B cell (primary cell): Measurements from ENCODE around the gene KIF14. TPM values are rescaled to one million over a fixed set of nuclear protein-coding genes. Genes with fewer than 3 reads are reported as not detected.

Source experiments
- ATAC-seq: fragments of 200-7000 bp; cut with Tn5 transposase; one replicate; pipeline ENCODE4 v1.10.0; 2021; ENCODE audit warnings: low read depth, mild to moderate bottlenecking, moderate number of reproducible peaks, moderate library complexity
- CTCF ChIA-PET: fragments of 350-600 bp; sonication (Branson Sonifier 250); formaldehyde crosslinking; loops from one replicate; lab custom pipeline; 2021; ENCODE audit warnings: antibody characterized with exemption, inconsistent platforms; lab: Charles Lee
- POLR2A ChIA-PET: fragments of 350-600 bp; sonication (Branson Sonifier 250); formaldehyde crosslinking; loops from one replicate; lab custom pipeline; 2021; ENCODE audit warnings: antibody characterized with exemption; lab: Charles Lee
- DNase-seq: peaks from one replicate; pipeline ENCODE4 v3.0.0; 2013
- H2AFZ ChIP-seq: 2 replicates; pipeline ENCODE4 v1.6.1; 2012; ENCODE audit warnings: mild to moderate bottlenecking, low read depth, low read length; ENCODE audit not compliant: insufficient read depth, poor library complexity, severe bottlenecking
- H3K27ac ChIP-seq, 2 donors: 1 replicate in 1 of 2; 2 replicates in 1 of 2; pipeline ENCODE4 v1.5.1; 2012 to 2013; ENCODE audit warnings: low read length in 2 of 2, mild to moderate bottlenecking in 2 of 2, moderate library complexity in 1 of 2
- H3K27me3 ChIP-seq, 4 experiments: fragments of 200-600 bp in 1 of 4; sonication (generic) in 1 of 4; replicated peaks in 1 of 4; 1 replicate in 2 of 4; 2 replicates in 2 of 4; pipeline versions ENCODE4 v1.6.1 to v1.7.0; 2013 to 2016; ENCODE audit warnings: low read length in 3 of 4, mild to moderate bottlenecking in 2 of 4, mixed read lengths in 1 of 4, moderate library complexity in 1 of 4; ENCODE audit not compliant: insufficient read depth in 4 of 4, control insufficient read depth in 3 of 4; ENCODE audit errors: control extremely low read depth in 1 of 4
- H3K36me3 ChIP-seq, 2 experiments: replicated peaks in 1 of 2; 1 replicate in 1 of 2; 2 replicates in 1 of 2; pipeline versions ENCODE4 v1.6.1 to v1.7.1; 2013; ENCODE audit warnings: low read length in 1 of 2; ENCODE audit not compliant: insufficient read depth in 2 of 2, control insufficient read depth in 1 of 2; ENCODE audit errors: control extremely low read depth in 1 of 2, extremely low read depth in 1 of 2
- H3K4me1 ChIP-seq, 2 donors: fragments of 200-600 bp in 1 of 2; sonication (generic) in 1 of 2; 1 replicate in 1 of 2; 2 replicates in 1 of 2; pipeline versions ENCODE4 v1.5.1 to v1.6.1; 2013 to 2017; ENCODE audit warnings: low read length in 2 of 2; ENCODE audit not compliant: control insufficient read depth in 2 of 2, insufficient read depth in 2 of 2
- H3K4me2 ChIP-seq: replicated peaks from 2 replicates; pipeline ENCODE3; 2012; ENCODE audit warnings: mild to moderate bottlenecking, low read depth, low read length; ENCODE audit not compliant: poor library complexity, severe bottlenecking
- H3K4me3 ChIP-seq, 5 experiments: fragments of 200-600 bp in 1 of 5; sonication (generic) in 1 of 5; 1 replicate in 3 of 5; 2 replicates in 2 of 5; pipeline versions ENCODE4 v1.5.1 to v1.7.0; 2011 to 2016; ENCODE audit warnings: low read length in 4 of 5, mild to moderate bottlenecking in 4 of 5, low read depth in 2 of 5, control low read depth in 1 of 5, moderate library complexity in 1 of 5; ENCODE audit not compliant: insufficient read depth in 1 of 5; ENCODE audit errors: control extremely low read depth in 1 of 5, extremely low read depth in 1 of 5
- H3K79me2 ChIP-seq: fragments of 200-600 bp; sonication (generic); one replicate; pipeline ENCODE4 v1.6.0; 2016; ENCODE audit warnings: low read length; ENCODE audit not compliant: control insufficient read depth, insufficient read depth
- H3K9ac ChIP-seq: fragments of 200-600 bp; sonication (generic); 2 replicates; pipeline ENCODE4 v1.6.1; 2017; ENCODE audit warnings: mild to moderate bottlenecking, low read length, moderate library complexity
- H3K9me3 ChIP-seq, 3 donors: one replicate each; pipeline versions ENCODE4 v1.6.1 to v1.7.1; 2013; ENCODE audit warnings: low read length in 2 of 3; ENCODE audit not compliant: control insufficient read depth in 2 of 3, insufficient read depth in 1 of 3; ENCODE audit errors: control extremely low read depth in 1 of 3
- H4K20me1 ChIP-seq: 2 replicates; pipeline ENCODE4 v1.6.0; 2012; ENCODE audit warnings: mild to moderate bottlenecking, low read length; ENCODE audit not compliant: insufficient read depth, control insufficient read depth, poor library complexity, severe bottlenecking
- H3K27ac Mint-ChIP-seq: one replicate; pipeline ENCODE4 v1.8.0; 2021; ENCODE audit warnings: mixed read lengths
- H3K27me3 Mint-ChIP-seq: one replicate; pipeline ENCODE4 v1.8.0; 2021; ENCODE audit warnings: mixed read lengths
- H3K4me1 Mint-ChIP-seq: one replicate; pipeline ENCODE4 v1.8.0; 2021; ENCODE audit warnings: mixed read lengths
- H3K4me3 Mint-ChIP-seq: one replicate; pipeline ENCODE4 v1.8.0; 2021; ENCODE audit warnings: mixed read lengths
- H3K9me3 Mint-ChIP-seq: one replicate; pipeline ENCODE4 v1.8.0; 2022; ENCODE audit warnings: mixed read lengths; ENCODE audit not compliant: insufficient read depth
- CTCF ChIP-seq: fragments of 200-600 bp; IDR thresholded peaks from one replicate; pipeline ENCODE4 v1.8.0; 2022; ENCODE audit warnings: antibody characterized with exemption, mild to moderate bottlenecking
- EZH2 ChIP-seq: IDR thresholded peaks from 2 replicates; pipeline ENCODE4 v1.6.1; 2012; ENCODE audit warnings: borderline replicate concordance, low read depth, mild to moderate bottlenecking, moderate library complexity, low read length; ENCODE audit not compliant: insufficient read depth, poor library complexity, severe bottlenecking
- WGBS: methylation state at CpG from one replicate; pipeline ENCODE4 v1.1.5; 2013; ENCODE audit warnings: missing lambda C conversion rate; ENCODE audit not compliant: insufficient coverage; 5-methylcytosine and 5-hydroxymethylcytosine counted together
- intact Hi-C: fragments of 100-400 bp; cut with micrococcal nuclease; formaldehyde crosslinking; loops from one replicate; pipeline ENCODE4 v1.10.0; 2022
- polyA plus RNA-seq: library from polyadenylated mRNA; depleted of rRNA; stranded (reverse); fragments of >200 nt; gene quantifications from 2 replicates; pipeline ENCODE4 v1.2.3, GENCODE V29; 2012
- total RNA-seq, 2 donors: library from RNA; stranded (reverse); fragments of 120-200 nt in 1 of 2; gene quantifications; 1 replicate in 1 of 2; 2 replicates in 1 of 2; pipeline versions ENCODE4 v1.2.3 to v1.2.4, GENCODE V29; 2013 to 2022

KIF14 gene
- total and polyA plus RNA-seq, 2 donors (not counting 1 experiment from before 2014, with no cell fraction given), result 0.01 to 0.15 TPM

GRCh38 chr1:200626853-200627534 lies 6.4 kb upstream of the KIF14 start:
- H3K4me3 Mint-ChIP-seq, result no peak overlapping the region
- TF ChIP-seq CTCF, result no peak
- no peak for TF ChIP-seq EZH2
- Histone ChIP-seq H2AFZ (no peak overlapping the region), H3K27ac (no peak overlapping the region), H3K36me3 (no peaks in the 10 kb centered on the region), H3K9me3 (no peaks in the 10 kb centered on the region), H3K27me3 (no peaks in the 10 kb centered on the region), H3K4me2 (peak overlapping the region; percentile 57), H3K79me2 (no peaks in the 10 kb centered on the region), H3K9ac (no peak overlapping the region), H3K4me1 (peaks cover 24 to 26% of the 10 kb centered on the region in 2 donors), H4K20me1 (peaks cover 4% of the 10 kb centered on the region), H3K4me3 (no peak overlapping the region)
- ChIA-PET POLR2A (no interaction called here), CTCF (interaction anchor here (1.0 to 2.1 kb wide), 2 partner anchors 176 to 416 kb away, joined by 3 to 23 read pairs; no protein-coding TSS in a partner anchor)
- intact Hi-C loops, result no loop called here
- DNase-seq (no peak), ATAC-seq (no peak)
- WGBS, result 56% methylated on average over 1 of the region's 5 CpGs
- H3K4me1 Mint-ChIP-seq, result peaks cover 21% of the 10 kb centered on the region
- no peak overlapping the region for H3K27ac Mint-ChIP-seq
- no peaks in the 10 kb centered on the region for H3K9me3 Mint-ChIP-seq
- no peaks in the 10 kb centered on the region for H3K27me3 Mint-ChIP-seq

GRCh38 chr1:200625381-200625824 lies 4.9 kb upstream of the KIF14 start:
- Histone ChIP-seq H3K4me1 (peaks cover 24 to 35% of the 10 kb centered on the region in 2 donors), H3K9ac (no peak overlapping the region), H3K27ac (no peak overlapping the region), H3K9me3 (no peaks in the 10 kb centered on the region), H3K36me3 (no peaks in the 10 kb centered on the region), H3K4me2 (no peak overlapping the region), H4K20me1 (peaks cover 4% of the 10 kb centered on the region), H2AFZ (no peak overlapping the region), H3K79me2 (no peaks in the 10 kb centered on the region), H3K27me3 (no peaks in the 10 kb centered on the region), H3K4me3 (no peak overlapping the region)
- TF ChIP-seq EZH2, result no peak
- no peak for TF ChIP-seq CTCF
- no peak overlapping the region for H3K27ac Mint-ChIP-seq
- ATAC-seq, result no peak
- H3K4me3 Mint-ChIP-seq, result no peak overlapping the region
- peaks cover 27% of the 10 kb centered on the region for H3K4me1 Mint-ChIP-seq
- no peak for DNase-seq
- CTCF ChIA-PET, result interaction anchor here (6.8 kb wide), 1 partner anchor 176 kb away, joined by 168 read pairs; no protein-coding TSS in a partner anchor
- POLR2A ChIA-PET, result no interaction called here
- H3K27me3 Mint-ChIP-seq, result no peaks in the 10 kb centered on the region
- H3K9me3 Mint-ChIP-seq, result no peaks in the 10 kb centered on the region
- no CpG with 5 or more reads among the region's 1 CpG for WGBS
- intact Hi-C loops, result no loop called here
